HCT116 (cell line): ENCODE data around the gene DMPK. TPM values are rescaled to one million over a fixed set of nuclear protein-coding genes. Genes with fewer than 3 reads are reported as not detected.

Source experiments
- ATAC-seq: fragments of 200-7000 bp; cut with Tn5 transposase; 2 replicates; pipeline ENCODE4 v1.9.1; 2020; ENCODE audit warnings: mild to moderate bottlenecking, moderate library complexity
- BruUV-seq: library from RNA; stranded (reverse); fragments of 400-500 nt; replicated peaks from 2 replicates; lab custom pipeline; 2021; lab: Mats Ljungman, UMichigan
- CTCF ChIA-PET: fragments of 300-600 bp; sonication (Branson Sonifier 250); formaldehyde crosslinking; loops from one replicate; lab custom pipeline; 2021; ENCODE audit warnings: antibody characterized with exemption; lab: Charles Lee
- POLR2A ChIA-PET: fragments of 300-600, 350-600 bp; sonication (Branson Sonifier 250); formaldehyde crosslinking; loops from one replicate; lab custom pipeline; 2021; ENCODE audit warnings: antibody characterized with exemption; lab: Charles Lee
- RAD21 ChIA-PET, 2 experiments: fragments of 300-600 bp; sonication (Branson Sonifier 250); formaldehyde crosslinking; loops; one replicate each; lab custom pipeline; 2023; ENCODE audit warnings: low total read pairs in 2 of 2; ENCODE audit not compliant: uncharacterized antibody in 2 of 2, unreplicated experiment in 2 of 2, low non-redundant PET in 1 of 2; lab: Charles Lee
- DNase-seq: peaks from one replicate; pipeline ENCODE4 v3.0.0-alpha.2; 2010; ENCODE audit warnings: low read depth, low spot score
- H2AFZ ChIP-seq: fragments of 200-600 bp; shearing (Covaris generic), sonication (generic); 2 replicates; pipeline ENCODE4 v1.6.1; 2017; ENCODE audit warnings: low read depth, mixed run types, mixed read lengths, antibody characterized with exemption, low read length; ENCODE audit not compliant: poor library complexity, severe bottlenecking
- H3K27ac ChIP-seq: 2 replicates; pipeline ENCODE4 v1.5.1; 2012; ENCODE audit warnings: low read depth, low read length
- H3K27me3 ChIP-seq: fragments of 200-600 bp; sonication (generic); 2 replicates; pipeline ENCODE4 v1.6.1; 2016; ENCODE audit warnings: mixed run types, low read length, mixed read lengths; ENCODE audit not compliant: insufficient read depth
- H3K36me3 ChIP-seq, 2 experiments: fragments of 200-500 bp in 1 of 2; fragments of 200-600 bp in 1 of 2; sonication (Bioruptor generic) in 1 of 2; sonication (generic) in 1 of 2; 2 replicates each; pipeline versions ENCODE4 v1.5.1 to v1.6.1; 2014 to 2016; ENCODE audit warnings: low read length in 2 of 2, inconsistent platforms in 1 of 2, mixed read lengths in 1 of 2, mixed run types in 1 of 2; ENCODE audit not compliant: insufficient read depth in 2 of 2, control insufficient read depth in 1 of 2
- H3K4me1 ChIP-seq, 2 experiments: fragments of 200-600 bp in 1 of 2; sonication (generic) in 1 of 2; 2 replicates each; pipeline versions ENCODE4 v1.5.1 to v1.6.1; 2012 to 2017; ENCODE audit warnings: low read length in 2 of 2, inconsistent platforms in 1 of 2, mild to moderate bottlenecking in 1 of 2, mixed read lengths in 1 of 2, mixed run types in 1 of 2, moderate library complexity in 1 of 2; ENCODE audit not compliant: insufficient read depth in 2 of 2, control insufficient read depth in 1 of 2
- H3K4me2 ChIP-seq: fragments of 200-600 bp; sonication (generic); 2 replicates; pipeline ENCODE4 v1.6.1; 2017; ENCODE audit warnings: mixed run types, low read length, mixed read lengths
- H3K4me3 ChIP-seq, 2 experiments: fragments of 200-600 bp in 1 of 2; sonication (generic) in 1 of 2; replicated peaks in 1 of 2; 2 replicates each; pipeline ENCODE4 v1.5.1; 2011 to 2016; ENCODE audit warnings: low read length in 2 of 2, control low read depth in 1 of 2, low read depth in 1 of 2, mild to moderate bottlenecking in 1 of 2, mixed read lengths in 1 of 2, mixed run types in 1 of 2
- H3K79me2 ChIP-seq: fragments of 200-600 bp; sonication (generic); 2 replicates; pipeline ENCODE4 v1.6.1; 2017; ENCODE audit warnings: mild to moderate bottlenecking, mixed run types, low read length, moderate library complexity, mixed read lengths; ENCODE audit not compliant: insufficient read depth
- H3K9ac ChIP-seq: fragments of 200-600 bp; sonication (generic); 2 replicates; pipeline ENCODE4 v1.6.1; 2016; ENCODE audit warnings: low read length, mixed read lengths
- H3K9me2 ChIP-seq: fragments of 200-600 bp; sonication (generic), shearing (Covaris generic); 2 replicates; pipeline ENCODE4 v1.6.1; 2017; ENCODE audit warnings: mixed run types, mild to moderate bottlenecking, moderate library complexity; ENCODE audit not compliant: insufficient read depth
- H3K9me3 ChIP-seq, 2 experiments: fragments of 200-500 bp in 1 of 2; fragments of 200-600 bp in 1 of 2; sonication (Bioruptor generic) in 1 of 2; sonication (generic) in 1 of 2; 2 replicates each; pipeline ENCODE4 v1.6.1; 2014 to 2017; ENCODE audit warnings: low read length in 2 of 2, mixed read lengths in 2 of 2, inconsistent platforms in 1 of 2, low read depth in 1 of 2, mild to moderate bottlenecking in 1 of 2, mixed run types in 1 of 2, moderate library complexity in 1 of 2; ENCODE audit not compliant: control insufficient read depth in 1 of 2, insufficient read depth in 1 of 2
- H4K20me1 ChIP-seq: fragments of 200-600 bp; sonication (generic), shearing (Covaris generic); 2 replicates; pipeline ENCODE4 v1.6.1; 2017; ENCODE audit warnings: mixed run types, mild to moderate bottlenecking, moderate library complexity; ENCODE audit not compliant: insufficient read depth
- JUND ChIP-seq: IDR thresholded peaks from 2 replicates; pipeline ENCODE4 v1.6.1; 2012
- POLR2AphosphoS5 ChIP-seq: IDR thresholded peaks from 2 replicates; pipeline ENCODE4 v1.6.1; 2011; ENCODE audit warnings: mild to moderate bottlenecking, low read depth, low read length, moderate library complexity
- SP1 ChIP-seq: IDR thresholded peaks from 2 replicates; pipeline ENCODE4 v1.6.1; 2012; ENCODE audit warnings: low read depth
- SRF ChIP-seq: IDR thresholded peaks from 2 replicates; pipeline ENCODE4 v1.6.1; 2012; ENCODE audit warnings: low read depth
- YY1 ChIP-seq: IDR thresholded peaks from 2 replicates; pipeline ENCODE4 v1.6.1; 2011; ENCODE audit warnings: low read length, low read depth, moderate library complexity, mild to moderate bottlenecking; ENCODE audit not compliant: insufficient replicate concordance; ENCODE audit errors: extremely low read depth
- ZNF274 ChIP-seq: fragments of 200-500 bp; sonication (Bioruptor generic); IDR thresholded peaks from 2 replicates; pipeline ENCODE4 v1.6.1; 2014; ENCODE audit warnings: mild to moderate bottlenecking, low read depth, low read length, inconsistent platforms
- intact Hi-C: fragments of 100-400 bp; cut with micrococcal nuclease; formaldehyde crosslinking; loops from 2 replicates; pipeline ENCODE4 v1.10.0; 2022
- total RNA-seq: library from RNA; stranded (reverse); gene quantifications from one replicate; pipeline ENCODE4 v1.2.1, GENCODE V29; 2021; ENCODE audit not compliant: unreplicated experiment
- TF ChIP-seq, protein P1 (sequence below): IDR thresholded peaks from 2 replicates; pipeline ENCODE4 v1.6.1; 2012

The DMPK gene
- total RNA-seq, 1 experiment from 2014 or later: 52.5 TPM

DNA sequence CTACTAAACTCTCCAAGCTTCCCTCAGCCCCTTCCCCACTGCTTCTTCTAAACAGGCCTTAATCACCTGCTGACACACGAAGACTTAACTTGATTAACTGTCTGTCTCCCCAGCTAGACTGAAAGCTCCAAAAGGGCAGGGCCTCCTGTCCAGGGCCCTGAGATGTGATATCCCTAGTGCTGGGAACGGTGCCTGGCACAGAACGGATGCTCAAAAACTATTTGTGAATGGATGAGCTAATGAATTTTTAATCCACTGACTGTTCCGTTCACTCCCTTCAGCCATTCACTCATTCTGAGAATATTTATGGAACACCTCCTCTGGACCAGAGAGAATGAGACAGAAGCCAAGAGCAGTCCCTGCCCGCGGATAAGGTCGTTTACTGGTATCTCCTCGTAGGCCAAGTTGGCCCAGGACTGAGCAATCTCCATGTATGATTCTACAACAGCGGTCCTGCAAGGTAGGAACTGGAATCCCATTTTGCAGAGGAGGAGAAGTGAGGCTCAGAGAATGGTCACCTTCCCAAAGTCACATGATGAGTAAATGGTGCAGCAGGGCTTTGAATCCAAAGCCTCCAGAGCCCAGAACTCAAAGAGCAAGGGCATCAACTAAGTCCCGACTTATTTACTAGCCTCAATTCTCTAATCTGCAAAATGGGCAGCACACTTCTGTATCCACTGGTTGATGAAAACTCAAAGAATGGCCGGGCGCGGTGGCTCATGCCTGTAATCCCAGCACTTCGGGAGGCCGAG lies 6.9 kb upstream of the DMPK start:
- CTCF ChIA-PET: no interaction called here

DNA sequence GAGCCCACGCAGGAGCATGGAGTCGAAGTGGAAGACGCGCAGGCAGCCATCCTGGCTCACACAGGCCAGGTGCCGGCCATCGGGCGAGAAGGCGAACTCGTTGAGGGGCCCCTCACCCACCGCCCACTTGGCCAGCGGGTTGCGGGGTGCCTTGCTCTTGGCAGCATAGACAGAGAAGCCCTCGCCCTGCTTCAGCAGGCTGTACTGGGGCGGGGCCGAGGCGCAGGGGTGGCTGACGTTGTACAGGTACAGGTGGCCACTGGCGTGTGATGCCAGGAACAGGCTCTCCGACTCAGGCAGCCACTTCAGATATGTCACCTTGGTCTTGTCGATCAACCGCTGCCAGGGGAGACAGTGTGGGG lies 4.2 kb upstream of the DMPK start:
- ChIA-PET RAD21 (no interaction called here), CTCF (no interaction called here), POLR2A (no interaction called here)
- peaks cover 10 to 13% of the 10 kb centered on the region in 2 experiments; a peak in 3 of 4 replicates for H3K36me3 ChIP-seq
- intact Hi-C loops: no loop called here
- DNase-seq (no peak), ATAC-seq (no peak)
- no peaks in the 10 kb centered on the region for H3K9me3 ChIP-seq
- H3K4me2 ChIP-seq: no peak overlapping the region
- H3K79me2 ChIP-seq: peaks cover 11% of the 10 kb centered on the region
- TF ChIP-seq, protein P1, sequence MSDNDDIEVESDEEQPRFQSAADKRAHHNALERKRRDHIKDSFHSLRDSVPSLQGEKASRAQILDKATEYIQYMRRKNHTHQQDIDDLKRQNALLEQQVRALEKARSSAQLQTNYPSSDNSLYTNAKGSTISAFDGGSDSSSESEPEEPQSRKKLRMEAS: no peak
- TF ChIP-seq ZNF274 (no peak), JUND (no peak)
- TF ChIP-seq, all 23 proteins: peak for 0
- Histone ChIP-seq H4K20me1 (no peaks in the 10 kb centered on the region), H3K4me1 (peaks cover 25 to 37% of the 10 kb centered on the region in 2 experiments), H3K4me3 (no peak overlapping the region), H3K27me3 (no peaks in the 10 kb centered on the region), H2AFZ (no peak overlapping the region), H3K9ac (no peak overlapping the region), H3K27ac (no peak overlapping the region), H3K9me2 (no peaks in the 10 kb centered on the region)
- BruUV-seq: no TSS peak

More for the DNA sequence above, 6.9 kb upstream of the DMPK start:
- no peak overlapping the region for H3K4me2 ChIP-seq
- H3K27ac ChIP-seq: no peak overlapping the region
- ATAC-seq (no peak), DNase-seq (no peak)
- no peak overlapping the region for H3K4me3 ChIP-seq
- peaks cover 19% of the 10 kb centered on the region for H3K79me2 ChIP-seq
- no peaks in the 10 kb centered on the region for H4K20me1 ChIP-seq
- ChIA-PET POLR2A (interaction anchor here (0.6 to 1.5 kb wide), 2 partner anchors 25 to 312 kb away, joined by 3 read pairs; no protein-coding TSS in a partner anchor), RAD21 (no interaction called here)
- TF ChIP-seq YY1 (no peak), ZNF274 (no peak), SP1 (no peak), POLR2AphosphoS5 (no peak), SRF (no peak)
- TF ChIP-seq, protein P1: no peak
- H3K27me3 ChIP-seq: no peaks in the 10 kb centered on the region
- H3K9me3 ChIP-seq: no peaks in the 10 kb centered on the region
- no peak overlapping the region for H3K9ac ChIP-seq
- H3K4me1 ChIP-seq: peaks cover 12 to 21% of the 10 kb centered on the region in 2 experiments; a peak in 3 of 4 replicates
- BruUV-seq: TSS peak; percentile 2
- no peak overlapping the region for H2AFZ ChIP-seq
- intact Hi-C loops: no loop called here
- H3K9me2 ChIP-seq: no peaks in the 10 kb centered on the region
- peaks cover 10 to 13% of the 10 kb centered on the region in 2 experiments; a peak in 3 of 4 replicates for H3K36me3 ChIP-seq
